COLO668 (cell line): ENCODE measurements around the gene PTCSC3.

ENCODE experiments used
- DNase-seq: peaks from one replicate; lab custom pipeline; 2025; ENCODE audit not compliant: unreplicated experiment; lab: John Stamatoyannopoulos, UW

The PTCSC3 gene

GRCh38 chr14:36176524-36176923, at the start of gene PTCSC3:
PTCSC3 (minus strand) TSS chr14:36176722.
- DNase-seq = no peak

GRCh38 chr14:36226164-36226563, 49.6 kb upstream of the PTCSC3 start:
- DNase-seq = no peak

GRCh38 chr14:36224176-36224575, 47.7 kb upstream of the PTCSC3 start:
- no peak for DNase-seq

- DNase-seq = no peak
Measured at GRCh38 chr14:36223558-36223957, 47.0 kb upstream of the PTCSC3 start.

- DNase-seq = no peak
Measured at GRCh38 chr14:36222952-36223468, 46.5 kb upstream of the PTCSC3 start.

GRCh38 chr14:36222337-36222736, 45.8 kb upstream of the PTCSC3 start:
- DNase-seq = no peak

- DNase-seq = no peak
Measured at GRCh38 chr14:36221112-36221511, 44.6 kb upstream of the PTCSC3 start.

- DNase-seq = no peak
Measured at GRCh38 chr14:36217732-36218131, 41.2 kb upstream of the PTCSC3 start.

GRCh38 chr14:36217027-36217426, 40.5 kb upstream of the PTCSC3 start:
- DNase-seq = no peak

GRCh38 chr14:36215217-36215598, 38.7 kb upstream of the PTCSC3 start:
- DNase-seq = no peak

- DNase-seq = no peak
Measured at GRCh38 chr14:36214476-36215216, 38.1 kb upstream of the PTCSC3 start.

- no peak for DNase-seq
Measured at GRCh38 chr14:36212987-36213386, 36.5 kb upstream of the PTCSC3 start.

- DNase-seq = no peak
Measured at GRCh38 chr14:36212577-36212976, 36.1 kb upstream of the PTCSC3 start.

GRCh38 chr14:36208690-36209278, 32.3 kb upstream of the PTCSC3 start:
- DNase-seq = peak; percentile 62

- no peak for DNase-seq
Measured at GRCh38 chr14:36207500-36207899, 31.0 kb upstream of the PTCSC3 start.

- DNase-seq = no peak
Measured at GRCh38 chr14:36204461-36205073, 28.0 kb upstream of the PTCSC3 start.

GRCh38 chr14:36198378-36198777, 21.9 kb upstream of the PTCSC3 start:
- no peak for DNase-seq

- DNase-seq = peak; percentile 46
Measured at GRCh38 chr14:36194663-36195062, 18.1 kb upstream of the PTCSC3 start.

- no peak for DNase-seq
Measured at GRCh38 chr14:36192530-36192929, 16.0 kb upstream of the PTCSC3 start.

- no peak for DNase-seq
Measured at GRCh38 chr14:36183402-36183801, 6.9 kb upstream of the PTCSC3 start.

GRCh38 chr14:36181417-36181816, 4.9 kb upstream of the PTCSC3 start:
- no peak for DNase-seq

- no peak for DNase-seq
Measured at GRCh38 chr14:36177489-36177888, 967 bp upstream of the PTCSC3 start.
